HG02571 (cell line): Measurements from ENCODE around the gene AGTPBP1.
"Not testable (repeated sequence)": the region's sequence is repeated elsewhere in the genome, so short reads cannot be mapped to it uniquely, and the experiment has no call there.

Source experiments
- ATAC-seq: cut with Tn5 transposase; IDR thresholded peaks from one replicate; pipeline ENCODE4 v1.9.1; 2021; ENCODE audit warnings: mild to moderate bottlenecking, moderate library complexity; ENCODE audit not compliant: unreplicated experiment

Gene AGTPBP1

DNA sequence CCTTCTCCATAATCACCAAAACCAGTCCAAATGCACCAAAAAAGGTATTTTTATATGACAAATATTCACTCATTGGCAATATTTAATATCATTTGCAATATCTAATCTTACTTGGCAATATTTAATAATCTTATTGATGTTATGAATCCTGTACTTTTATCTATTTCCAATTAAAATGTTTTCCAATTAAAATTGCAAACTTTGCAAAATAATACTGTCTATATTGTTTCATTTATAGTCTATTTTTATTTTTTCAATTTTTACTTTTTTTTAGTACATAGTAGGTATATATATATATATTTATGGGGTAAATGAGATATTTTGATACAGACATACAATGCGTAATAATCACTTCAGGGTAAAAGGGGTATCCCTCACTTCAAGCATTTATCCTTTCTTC lies 109.9 kb downstream of the AGTPBP1 start:
- ATAC-seq, result no peak

DNA sequence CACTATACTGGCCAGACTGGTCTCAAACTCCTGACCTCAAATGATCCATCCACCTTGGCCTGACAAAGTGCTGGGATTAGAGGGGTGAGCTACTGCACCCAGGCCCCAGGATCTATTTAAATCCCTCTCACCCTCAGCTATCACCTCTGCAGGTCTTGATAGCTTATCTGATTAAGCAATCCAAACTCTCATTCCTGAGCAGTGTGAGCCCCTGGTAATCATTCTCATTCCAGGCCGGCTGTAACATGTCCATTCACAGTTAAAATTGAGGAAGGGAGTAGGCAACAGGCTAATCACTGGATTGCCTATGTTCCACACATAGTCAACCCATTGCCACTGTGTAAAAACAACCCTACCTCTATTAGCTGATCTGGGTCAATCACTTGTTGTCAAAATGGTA lies 111.1 kb downstream of the AGTPBP1 start:
- ATAC-seq, result no peak

DNA sequence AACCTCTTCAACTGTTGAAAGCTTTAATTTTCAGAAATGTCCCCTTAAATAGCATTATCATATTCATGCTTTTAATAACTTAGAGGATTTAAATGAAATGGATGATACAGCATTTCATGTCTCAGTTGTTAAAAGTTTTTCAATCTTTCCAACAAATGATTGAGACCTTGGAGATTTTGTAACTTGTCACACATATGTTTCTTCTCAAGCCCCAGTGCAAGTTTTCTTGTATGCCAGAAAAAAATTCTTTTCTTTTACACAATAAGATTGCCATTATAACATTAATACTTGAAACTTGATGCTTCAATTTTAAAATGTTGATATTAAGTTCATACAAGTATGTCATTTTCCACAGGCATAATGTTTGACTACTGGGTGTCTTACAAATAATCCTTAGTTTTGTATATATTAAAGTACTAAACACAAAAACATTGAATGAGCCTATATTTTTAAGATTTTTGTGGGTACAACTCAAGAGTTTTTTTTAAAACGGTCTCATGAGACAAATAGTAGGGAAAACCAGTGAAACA lies 124.5 kb downstream of the AGTPBP1 start:
- ATAC-seq, result no peak

DNA sequence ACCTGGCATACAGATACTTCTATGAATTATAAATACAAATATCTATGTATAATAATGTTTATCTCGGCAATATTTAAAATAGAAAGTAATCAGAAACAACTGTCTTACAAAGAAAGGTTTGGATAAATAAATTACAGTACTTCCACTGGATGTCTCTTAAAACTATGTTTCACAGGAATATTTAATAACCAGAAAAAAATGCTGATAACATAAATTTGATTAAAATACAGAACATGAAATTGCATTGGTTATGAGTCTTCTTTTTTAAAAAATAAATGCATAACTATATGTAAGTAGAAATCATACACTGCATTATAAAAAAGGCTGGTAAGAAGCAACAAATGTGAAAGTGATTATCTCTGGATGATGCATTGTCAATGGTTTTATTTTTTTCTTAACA lies 126.0 kb downstream of the AGTPBP1 start:
- ATAC-seq, result no peak

DNA sequence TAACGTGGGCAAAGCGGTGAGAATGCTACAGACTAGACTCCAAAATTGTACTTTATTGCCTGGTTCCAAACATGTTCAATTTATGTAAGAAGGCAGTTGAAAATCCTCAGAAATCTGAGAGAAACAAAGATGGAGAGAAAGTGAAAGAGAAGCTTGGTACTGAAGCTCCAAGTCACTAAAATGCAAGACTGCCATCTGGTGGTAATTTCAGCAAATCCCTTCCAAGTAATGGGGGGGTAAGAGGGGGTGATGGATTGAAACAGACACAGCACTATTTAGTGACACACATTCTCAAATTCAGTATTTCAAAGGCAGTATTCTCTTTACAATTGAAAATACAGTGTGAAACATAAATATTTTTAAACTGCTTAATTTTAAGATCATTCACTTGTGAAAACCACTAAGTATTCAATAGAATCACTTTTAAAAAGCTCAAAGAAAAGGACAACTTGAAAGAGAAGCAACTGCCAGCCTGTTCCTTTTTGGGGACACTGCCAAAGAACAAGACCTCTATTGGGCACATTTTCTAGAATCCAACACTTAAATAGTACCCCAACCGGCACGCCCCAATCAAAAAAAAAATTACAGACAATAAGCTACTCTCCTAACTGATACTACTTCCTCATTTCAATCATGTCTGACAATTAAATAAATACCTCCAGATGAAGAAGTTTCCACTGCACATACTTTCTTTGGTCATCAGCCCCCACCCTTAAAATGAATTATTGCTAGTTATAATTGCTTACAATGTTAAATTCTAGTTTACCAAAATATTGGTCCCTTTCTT lies 131.5 kb downstream of the AGTPBP1 start:
- peak; percentile 77 for ATAC-seq

DNA sequence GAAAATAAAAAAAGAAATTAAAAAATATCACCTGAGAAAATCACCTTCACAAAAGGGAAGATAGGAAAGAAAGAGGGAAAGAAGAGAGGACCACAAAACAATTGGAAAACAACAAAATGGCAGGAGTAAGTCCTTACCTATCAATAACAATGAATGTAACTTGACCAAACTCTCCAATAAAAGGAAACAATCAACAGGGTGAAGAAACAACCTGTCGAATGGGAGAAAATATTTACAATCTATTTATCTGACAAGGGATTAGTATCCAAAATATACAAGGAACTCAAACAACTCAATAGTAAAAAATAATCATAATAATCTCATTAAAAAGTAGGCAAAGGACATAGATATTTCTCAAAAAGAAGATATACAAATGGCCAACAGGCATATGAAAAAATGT lies 135.8 kb downstream of the AGTPBP1 start:
- ATAC-seq, result no peak

DNA sequence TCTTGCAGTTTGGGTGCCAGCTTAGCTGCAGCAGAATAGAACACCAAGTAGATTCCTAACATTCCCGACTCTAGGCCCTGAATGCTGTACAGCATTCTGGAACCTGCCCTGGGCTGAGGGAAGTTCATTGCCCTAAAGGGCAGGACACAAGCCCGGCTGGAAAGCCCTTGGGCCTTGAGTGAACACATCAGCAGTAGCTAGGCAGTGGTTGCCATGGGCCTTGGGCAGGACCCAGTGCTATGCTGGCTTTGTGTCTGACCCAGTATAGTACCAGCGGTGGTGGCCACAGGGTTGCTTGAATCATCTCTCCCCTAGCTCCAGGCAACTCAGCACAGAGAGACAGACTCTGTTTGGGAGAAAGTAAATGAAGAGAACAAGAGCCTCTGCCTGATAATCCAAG lies 137.8 kb downstream of the AGTPBP1 start:
- no peak for ATAC-seq

DNA sequence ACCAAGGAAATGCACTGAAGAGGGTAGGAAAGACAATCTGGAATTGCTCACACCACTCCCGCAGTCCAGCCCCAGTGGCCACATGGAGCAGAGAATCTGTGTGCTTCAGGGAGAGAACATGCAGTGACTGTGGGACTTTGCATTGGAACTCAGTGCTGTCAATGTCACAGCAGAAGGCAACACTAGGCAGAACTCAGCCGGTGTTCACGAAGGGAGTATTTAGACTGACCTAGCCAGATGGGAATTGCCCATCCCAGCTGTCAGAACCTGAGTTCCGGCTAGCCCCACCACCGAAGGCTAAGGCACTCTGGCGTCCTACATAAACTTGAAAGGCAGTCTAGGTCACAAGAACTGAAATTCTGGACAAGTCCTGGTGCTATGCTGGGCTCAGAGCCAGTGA lies 139.0 kb downstream of the AGTPBP1 start:
- ATAC-seq, result no peak

DNA sequence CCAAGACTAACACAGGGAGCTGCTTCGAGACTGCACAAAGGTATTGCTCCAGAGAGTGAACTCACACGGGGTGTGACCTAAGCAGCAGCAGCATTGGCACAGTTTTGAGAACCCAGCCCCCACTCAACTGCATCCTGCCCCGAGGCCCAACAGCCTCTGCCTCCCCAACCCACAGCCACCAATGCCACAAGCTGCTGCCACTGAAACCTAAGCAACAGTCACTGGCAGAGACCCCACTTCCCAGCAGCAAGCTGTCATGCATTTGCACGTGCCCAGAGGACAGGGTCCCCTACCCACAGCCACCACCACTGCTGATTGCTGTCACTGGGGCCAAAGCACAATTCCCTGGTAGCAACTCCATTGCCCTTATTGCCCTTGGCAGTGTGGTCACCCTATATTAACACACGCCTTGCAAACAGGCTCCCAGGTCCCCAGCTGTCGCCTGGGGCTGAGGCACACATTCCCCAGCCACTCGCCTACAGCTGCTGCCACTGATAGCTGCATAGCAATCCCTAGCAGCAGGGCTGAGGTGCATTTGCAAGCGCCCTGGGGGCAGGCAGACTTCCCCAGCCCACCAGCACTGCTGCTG lies 141.0 kb downstream of the AGTPBP1 start:
- no peak for ATAC-seq

DNA sequence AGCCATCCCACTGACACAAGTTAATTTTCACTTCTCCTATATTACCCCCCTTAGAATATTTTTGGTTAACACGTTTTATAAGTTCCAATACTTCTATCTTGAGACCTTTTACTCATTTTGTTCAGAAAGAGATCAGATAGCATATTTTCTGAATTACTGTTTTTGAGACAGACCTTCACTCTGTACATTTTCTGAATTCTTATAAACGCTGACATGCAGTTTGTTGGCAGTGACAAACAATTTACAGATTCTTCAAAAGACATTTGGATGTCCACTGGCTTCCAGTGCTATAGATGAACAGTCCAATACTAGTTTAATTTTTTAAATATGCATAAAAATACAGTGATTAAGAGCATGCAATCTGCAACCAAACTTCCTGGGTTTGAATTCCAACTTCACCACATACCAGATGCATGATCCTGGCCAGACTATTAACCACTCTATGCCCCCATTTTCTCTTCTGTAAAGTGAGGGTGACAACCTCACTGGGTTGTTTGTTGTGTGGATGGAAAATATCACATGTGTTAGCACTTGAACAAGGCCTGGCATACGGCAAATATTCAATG lies 142.1 kb downstream of the AGTPBP1 start:
- no peak for ATAC-seq

DNA sequence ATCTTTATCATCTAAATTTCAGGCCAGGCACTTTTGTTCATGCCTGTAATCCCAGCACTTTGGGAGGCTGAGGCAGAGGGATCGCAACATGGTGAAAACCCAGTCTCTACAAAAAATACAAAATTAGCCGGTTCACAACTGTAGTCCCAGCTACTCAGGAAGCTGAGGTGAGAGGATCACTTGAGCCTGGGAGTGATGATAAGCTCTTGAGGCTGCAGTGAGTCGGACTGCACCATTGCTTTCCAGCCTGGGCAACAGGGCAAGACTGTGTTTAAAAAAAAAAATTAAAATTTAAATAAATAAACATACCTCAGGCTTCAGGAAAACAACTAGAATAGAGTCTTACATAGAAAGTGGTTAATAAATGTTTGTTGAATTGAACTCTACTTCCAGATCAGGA lies 147.4 kb downstream of the AGTPBP1 start:
- ATAC-seq, result no peak

DNA sequence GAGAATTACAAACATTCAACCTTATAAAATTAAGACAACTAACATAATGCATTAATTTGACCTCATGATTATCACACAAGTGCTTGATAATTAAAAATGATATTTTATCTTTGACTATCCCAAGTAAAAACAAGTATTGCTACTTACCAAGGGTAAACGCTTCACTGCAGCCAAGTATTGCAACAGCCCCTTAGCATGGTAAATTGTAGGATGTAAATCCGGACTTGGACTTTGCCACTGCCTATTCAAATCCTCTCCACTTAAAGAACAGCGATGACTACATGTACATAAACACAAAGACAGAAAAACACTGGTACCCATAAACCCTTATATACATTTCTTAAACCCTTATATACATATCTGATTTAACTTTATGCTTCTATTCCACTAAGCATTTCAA lies 155.1 kb downstream of the AGTPBP1 start:
- ATAC-seq, result no peak

DNA sequence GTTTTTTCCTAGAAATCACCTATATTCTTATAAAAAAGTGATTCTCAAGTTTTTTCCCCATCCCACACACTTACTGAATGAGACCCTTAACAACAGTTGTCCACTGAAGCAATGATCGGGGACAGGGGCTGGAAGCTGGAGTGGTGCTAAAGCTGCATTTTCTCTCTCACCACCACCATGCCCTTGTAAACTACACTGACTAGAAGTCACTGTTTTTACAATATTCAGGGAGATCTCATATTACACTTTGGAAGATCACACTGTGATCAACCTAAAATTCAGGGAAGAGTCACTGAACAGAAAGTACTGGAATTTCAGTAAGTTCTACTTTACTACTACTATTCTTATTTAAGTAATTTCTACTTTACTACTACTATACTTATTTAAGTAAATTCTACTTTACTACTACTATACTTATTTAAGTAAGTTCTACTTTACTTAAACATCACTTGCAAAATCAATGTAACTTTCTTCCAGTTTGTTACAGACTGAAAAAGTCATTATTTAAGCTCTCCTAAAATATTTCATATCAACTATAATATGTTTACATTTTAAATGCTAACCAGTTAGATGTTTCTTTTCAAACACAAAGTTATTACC lies 164.3 kb downstream of the AGTPBP1 start:
- ATAC-seq, result no peak

DNA sequence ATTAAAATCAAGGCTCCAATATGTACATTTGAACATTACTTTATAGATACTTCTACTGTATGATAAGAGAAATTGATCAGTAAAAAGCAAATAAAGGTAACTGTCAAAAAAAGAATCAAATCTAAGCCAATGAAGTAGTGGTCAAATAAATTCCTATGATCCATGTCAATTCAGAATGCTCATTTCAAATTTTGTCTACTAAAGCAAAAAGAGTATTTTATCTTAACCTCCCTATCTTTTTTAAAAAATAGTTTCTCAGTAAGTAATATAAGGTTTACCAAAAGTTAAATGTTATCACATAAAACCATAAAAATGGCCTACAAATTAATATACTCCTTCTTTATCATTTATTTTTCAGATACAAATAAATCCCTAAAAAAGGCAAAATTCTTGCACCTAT lies 165.9 kb downstream of the AGTPBP1 start:
- ATAC-seq, result no peak

DNA sequence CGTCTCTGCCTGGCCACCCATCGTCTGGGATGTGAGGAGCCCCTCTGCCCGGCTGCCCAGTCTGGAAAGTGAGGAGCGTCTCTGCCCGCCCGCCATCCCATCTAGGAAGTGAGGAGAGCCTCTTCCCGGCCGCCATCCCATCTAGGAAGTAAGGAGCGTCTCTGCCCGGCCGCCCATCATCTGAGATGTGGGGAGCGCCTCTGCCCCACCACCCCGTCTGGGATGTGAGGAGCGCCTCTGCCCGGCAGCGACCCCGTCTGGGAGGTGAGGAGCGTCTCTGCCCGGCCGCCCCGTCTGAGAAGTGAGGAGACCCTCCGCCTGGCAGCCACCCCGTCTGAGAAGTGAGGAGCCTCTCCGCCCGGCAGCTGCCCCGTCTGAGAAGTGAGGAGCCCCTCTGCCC lies 168.2 kb downstream of the AGTPBP1 start:
- ATAC-seq, result not testable (repeated sequence)

DNA sequence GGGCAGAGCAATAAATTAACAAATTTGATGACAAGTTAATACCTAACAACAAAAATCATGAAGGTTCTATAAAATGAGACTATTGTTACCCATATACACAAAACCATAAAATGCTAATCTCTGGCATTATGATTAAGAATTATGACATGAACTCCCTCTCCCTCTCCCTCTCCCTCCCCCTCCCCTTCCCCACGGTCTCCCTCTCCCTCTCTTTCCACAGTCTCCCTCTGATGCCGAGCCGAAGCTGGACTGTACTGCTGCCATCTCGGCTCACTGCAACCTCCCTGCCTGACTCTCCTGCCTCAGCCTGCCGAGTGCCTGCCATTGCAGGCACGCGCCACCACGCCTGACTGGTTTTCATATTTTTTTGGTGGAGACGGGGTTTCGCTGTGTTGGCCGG lies 168.8 kb downstream of the AGTPBP1 start:
- not testable (repeated sequence) for ATAC-seq

DNA sequence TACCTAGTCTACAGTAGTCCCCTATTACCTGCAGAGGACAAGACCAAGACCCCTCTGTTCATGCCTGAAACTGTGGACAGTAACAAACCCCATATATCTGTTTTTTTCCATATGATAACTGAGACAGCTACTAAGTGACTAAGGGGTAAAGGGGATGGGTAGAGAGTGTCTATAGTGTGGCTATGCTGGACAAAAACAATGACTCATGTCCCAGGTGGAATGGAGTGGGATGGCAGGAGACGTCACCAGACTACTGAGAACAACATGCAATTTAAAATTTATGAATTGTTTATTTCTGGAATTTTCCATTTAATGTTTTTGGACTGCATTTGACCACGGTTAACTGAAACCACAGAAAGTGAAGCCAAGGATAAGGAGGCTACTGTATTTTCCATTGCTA lies 171.8 kb downstream of the AGTPBP1 start:
- no peak for ATAC-seq

DNA sequence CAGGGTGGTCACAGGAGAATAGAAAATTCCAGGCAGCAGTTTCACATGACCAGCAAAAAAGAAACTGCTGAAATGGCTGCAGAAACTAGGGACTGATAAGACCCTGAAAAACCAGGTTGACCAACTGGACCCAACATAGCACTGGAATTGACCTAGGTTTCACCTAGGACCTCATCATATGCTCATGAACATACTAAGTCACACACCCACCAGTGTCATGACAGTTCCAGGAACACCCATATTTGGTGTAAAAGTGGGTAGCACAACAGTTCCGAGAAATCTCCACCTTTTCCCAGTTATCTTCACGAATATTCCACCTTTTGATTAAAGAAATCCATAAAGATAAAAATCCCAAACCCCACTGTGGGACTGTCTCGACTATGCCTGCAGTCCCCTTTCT lies 182.2 kb downstream of the AGTPBP1 start:
- no peak for ATAC-seq

DNA sequence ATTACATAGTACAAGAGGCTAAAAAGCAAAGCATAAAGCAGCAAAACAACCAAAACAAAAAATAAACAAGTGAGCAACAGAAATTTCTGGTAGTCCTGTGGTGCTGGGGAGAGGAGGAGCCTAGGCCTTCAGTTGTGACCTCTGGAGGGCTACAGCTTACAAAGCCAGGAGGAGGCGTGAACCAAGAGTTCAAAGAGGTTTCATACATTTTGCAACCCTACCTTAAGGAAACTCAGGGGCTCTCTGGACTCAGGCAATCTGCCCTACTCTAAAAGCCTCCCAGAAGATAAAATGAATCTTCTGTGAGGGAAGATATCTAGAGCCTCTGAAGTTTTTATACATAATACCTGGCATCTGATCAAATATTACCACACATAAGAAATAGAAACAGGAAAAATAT lies 187.4 kb downstream of the AGTPBP1 start:
- no peak for ATAC-seq

DNA sequence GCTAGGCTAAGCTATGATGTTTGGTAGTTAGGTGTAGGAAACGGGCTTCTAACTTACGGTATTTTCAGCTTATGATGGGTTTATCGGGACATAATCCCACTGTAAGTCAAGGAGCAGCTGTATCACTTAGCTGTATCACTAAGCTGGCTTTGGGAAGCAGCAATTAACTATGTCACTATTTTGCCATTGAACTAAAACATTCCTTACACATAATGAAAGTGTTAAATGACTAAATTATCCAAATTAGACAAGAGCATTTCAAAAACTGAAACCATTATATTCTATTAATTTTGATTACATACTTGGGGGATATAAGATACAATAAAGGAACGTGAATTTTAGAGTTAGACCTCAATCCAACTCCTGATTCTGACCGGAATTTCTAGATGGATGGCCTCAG lies 188.3 kb downstream of the AGTPBP1 start:
- no peak for ATAC-seq

DNA sequence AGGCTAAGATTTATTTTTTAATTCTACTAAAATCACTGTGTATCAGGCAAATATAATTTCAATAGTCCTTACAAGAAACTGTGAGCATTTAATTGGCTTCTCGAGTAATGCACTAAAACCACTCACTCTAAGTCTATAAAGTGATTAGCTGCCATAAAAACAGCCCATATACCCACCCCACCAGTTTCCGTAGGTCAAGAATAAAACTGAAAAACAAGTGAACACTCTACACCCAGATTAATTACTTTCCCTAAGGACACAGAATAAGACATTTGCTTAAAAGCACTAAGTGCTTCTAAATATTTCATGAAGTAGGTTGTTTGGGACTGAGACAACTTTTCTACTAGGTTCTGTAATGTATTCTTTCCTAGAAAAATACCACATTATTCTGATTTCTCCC lies 194.2 kb downstream of the AGTPBP1 start:
- ATAC-seq, result no peak

DNA sequence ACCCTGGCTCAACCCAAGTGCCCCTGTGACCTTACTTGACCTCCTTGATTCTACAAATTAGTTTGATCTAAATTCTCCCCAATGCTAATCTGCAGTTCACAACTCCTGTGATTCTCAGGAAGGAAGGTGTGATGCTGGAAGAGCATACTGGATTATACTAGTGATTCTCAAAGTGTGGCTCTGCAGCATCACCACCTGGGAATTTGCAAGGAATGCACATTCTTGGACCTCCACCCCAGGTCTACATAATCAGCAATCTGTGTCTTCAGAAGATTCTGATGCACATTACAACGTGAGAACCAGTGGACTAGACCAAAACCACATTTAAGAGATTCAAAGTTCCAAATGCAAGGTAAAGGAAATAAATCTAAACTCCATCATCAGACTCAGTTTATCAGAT lies 198.6 kb downstream of the AGTPBP1 start:
- no peak for ATAC-seq
